ENCODE data around the gene ASCL1. TPM values are rescaled to one million over a fixed set of nuclear protein-coding genes. Genes with fewer than 3 reads are reported as not detected.

ASCL1 gene
- total RNA-seq, 2 donors from 2014 or later, result not detected

- peaks cover 22% of the 10 kb centered on the region for H3K4me1 ChIP-seq
- no peak overlapping the region for H3K4me3 ChIP-seq
- TF ChIP-seq CTCF (IDR thresholded peaks at IDR 0.05), result no peak
- no peak for TF ChIP-seq POLR2A (IDR thresholded peaks at IDR 0.05)
- intact Hi-C loops (cut with DNase I), result no loop called here
- no peak for ATAC-seq
- H3K9me3 ChIP-seq, result no peaks in the 10 kb centered on the region
- DNase-seq, result no peak
- WGBS, 2 donors, result 69 to 76% methylated on average over 2 of the region's 2 CpGs
- H3K27ac ChIP-seq, result no peak overlapping the region
- H3K27me3 ChIP-seq, result no peaks in the 10 kb centered on the region
- no peaks in the 10 kb centered on the region for H3K36me3 ChIP-seq (replicated peaks in 1 of 2; ENCODE audit: insufficient read depth in 1 of 2, low read depth in 2 of 2)
Observed at GRCh38 chr12:102918840-102919239, 38.6 kb upstream of the ASCL1 start.

- H3K27ac ChIP-seq, result no peak overlapping the region
- TF ChIP-seq POLR2A (IDR thresholded peaks at IDR 0.05) (no peak), CTCF (IDR thresholded peaks at IDR 0.05) (no peak)
- H3K27me3 ChIP-seq, result no peaks in the 10 kb centered on the region
- H3K36me3 ChIP-seq (replicated peaks in 1 of 2; ENCODE audit: insufficient read depth in 1 of 2, low read depth in 2 of 2), result no peaks in the 10 kb centered on the region
- intact Hi-C loops (cut with DNase I), result no loop called here
- H3K4me3 ChIP-seq, result no peak overlapping the region
- no peaks in the 10 kb centered on the region for H3K9me3 ChIP-seq
- DNase-seq, result no peak
- no peak for ATAC-seq
- H3K4me1 ChIP-seq, result peaks cover 22% of the 10 kb centered on the region
Observed at GRCh38 chr12:102920271-102920670, 37.2 kb upstream of the ASCL1 start.

GRCh38 chr12:102921240-102921639 is 36.2 kb upstream of the ASCL1 start:
- intact Hi-C loops (cut with DNase I), result no loop called here

GRCh38 chr12:102927220-102927619 is 30.3 kb upstream of the ASCL1 start:
- H3K36me3 ChIP-seq (replicated peaks in 1 of 2; ENCODE audit: insufficient read depth in 1 of 2, low read depth in 2 of 2), result no peaks in the 10 kb centered on the region
- no peaks in the 10 kb centered on the region for H3K27me3 ChIP-seq
- no peaks in the 10 kb centered on the region for H3K4me1 ChIP-seq
- ATAC-seq (no peak), DNase-seq (no peak)
- no peaks in the 10 kb centered on the region for H3K9me3 ChIP-seq
- no peak overlapping the region for H3K27ac ChIP-seq
- no peak overlapping the region for H3K4me3 ChIP-seq
- intact Hi-C loops (cut with DNase I), result no loop called here
- TF ChIP-seq POLR2A (IDR thresholded peaks at IDR 0.05), result no peak
- no peak for TF ChIP-seq CTCF (IDR thresholded peaks at IDR 0.05)

More at GRCh38 chr12:102921240-102921639, 36.2 kb upstream of the ASCL1 start:
- H3K4me1 ChIP-seq, result peaks cover 22% of the 10 kb centered on the region
- no peaks in the 10 kb centered on the region for H3K27me3 ChIP-seq
- H3K27ac ChIP-seq, result peak overlapping the region in 1 of 4 donors; percentile 25
- no peak for DNase-seq
- H3K9me3 ChIP-seq, result no peaks in the 10 kb centered on the region
- no peaks in the 10 kb centered on the region for H3K36me3 ChIP-seq (replicated peaks in 1 of 2; ENCODE audit: insufficient read depth in 1 of 2, low read depth in 2 of 2)
- ATAC-seq, result no peak
- no peak overlapping the region for H3K4me3 ChIP-seq
- TF ChIP-seq POLR2A (IDR thresholded peaks at IDR 0.05) (no peak), CTCF (IDR thresholded peaks at IDR 0.05) (no peak)

- whole genome bisulfite sequencing, 2 donors, result 35 to 40% methylated on average over 1 of the region's 1 CpG
- DNase-seq (no peak), ATAC-seq (no peak)
- no peaks in the 10 kb centered on the region for H3K36me3 ChIP-seq (replicated peaks in 1 of 2; ENCODE audit: insufficient read depth in 1 of 2, low read depth in 2 of 2)
- H3K9me3 ChIP-seq, result no peaks in the 10 kb centered on the region
- H3K27me3 ChIP-seq, result no peaks in the 10 kb centered on the region
- TF ChIP-seq POLR2A (IDR thresholded peaks at IDR 0.05) (no peak), CTCF (IDR thresholded peaks at IDR 0.05) (no peak)
- H3K27ac ChIP-seq, result no peak overlapping the region
- intact Hi-C loops (cut with DNase I), result no loop called here
- H3K4me3 ChIP-seq, result no peak overlapping the region
- no peaks in the 10 kb centered on the region for H3K4me1 ChIP-seq
Observed at GRCh38 chr12:102933168-102933567, 24.3 kb upstream of the ASCL1 start.
